Activated effector memory CD4-positive, alpha-beta T cell treated with anti-CD3 and anti-CD28 coated beads, Interleukin-2, amount 50 U/mL, for 16 hours (primary cell): ENCODE measurements around the gene RABEP1.

ENCODE experiments used
- DNase-seq: peaks from one replicate; pipeline ENCODE4 v3.0.0-alpha.2; 2020

The RABEP1 gene

GRCh38 chr17:5362162-5362811, 80.2 kb downstream of the RABEP1 start:
- no peak for DNase-seq

- DNase-seq, result no peak
These were observed 82.1 kb downstream of the RABEP1 start for GRCh38 chr17:5364156-5364555.

GRCh38 chr17:5364696-5365095, 82.6 kb downstream of the RABEP1 start:
- DNase-seq, result no peak

- DNase-seq, result no peak
These were observed 83.7 kb downstream of the RABEP1 start for GRCh38 chr17:5365831-5366230.

- DNase-seq, result no peak
These were observed 88.3 kb downstream of the RABEP1 start for GRCh38 chr17:5370411-5370810.

GRCh38 chr17:5373112-5373511, 91.0 kb downstream of the RABEP1 start:
- DNase-seq, result no peak

- no peak for DNase-seq
These were observed 96.6 kb downstream of the RABEP1 start for GRCh38 chr17:5378566-5379207.

GRCh38 chr17:5379351-5380107, 97.4 kb downstream of the RABEP1 start:
- no peak for DNase-seq

- DNase-seq, result no peak
These were observed 98.5 kb downstream of the RABEP1 start for GRCh38 chr17:5380491-5381135.

- no peak for DNase-seq
These were observed 99.5 kb downstream of the RABEP1 start for GRCh38 chr17:5381542-5381941.

- DNase-seq, result no peak
These were observed 109.6 kb downstream of the RABEP1 start for GRCh38 chr17:5391678-5392077.

- no peak for DNase-seq
These were observed 114.5 kb downstream of the RABEP1 start for GRCh38 chr17:5396612-5397011.

- no peak for DNase-seq
These were observed 117.7 kb downstream of the RABEP1 start for GRCh38 chr17:5399767-5400166.

GRCh38 chr17:5405400-5405799, 123.3 kb downstream of the RABEP1 start:
- DNase-seq, result no peak

- DNase-seq, result no peak
These were observed 126.1 kb downstream of the RABEP1 start for GRCh38 chr17:5408186-5408585.

- no peak for DNase-seq
These were observed 128.6 kb downstream of the RABEP1 start for GRCh38 chr17:5410594-5411272.

GRCh38 chr17:5413682-5414081, 131.6 kb downstream of the RABEP1 start:
- DNase-seq, result no peak

- no peak for DNase-seq
These were observed 134.8 kb downstream of the RABEP1 start for GRCh38 chr17:5416901-5417300.

- peak; percentile 85 for DNase-seq
These were observed 136.8 kb downstream of the RABEP1 start for GRCh38 chr17:5418858-5419355.

GRCh38 chr17:5419356-5419958, 137.4 kb downstream of the RABEP1 start, which contains the start of gene NUP88:
Gene NUP88, minus strand, starts transcription at chr17:5419662. Its CDS starts 12 bp downstream, at chr17:5419650.
- peak; percentile 99 for DNase-seq

- peak; percentile 96 for DNase-seq
These were observed 138.0 kb downstream of the RABEP1 start, which contains the start of gene RPAIN for GRCh38 chr17:5419959-5420653. Gene RPAIN, plus strand, starts transcription at chr17:5420182. Its CDS starts 29 bp downstream, at chr17:5420211.
